Mesenteric fat pad (tissue), 1 donor: ENCODE measurements around the gene RPS6KA2. TPM values are rescaled to one million over a fixed set of nuclear protein-coding genes. Genes with fewer than 3 reads are reported as not detected.

ENCODE experiments used
- DNase-seq: peaks from one replicate; pipeline ENCODE4 v3.0.0-alpha.2; 2020; ENCODE audit warnings: low spot score
- total RNA-seq: library from RNA; stranded (reverse); fragmentation: NEBNext Ultra II Directional; extraction: Animal tissue kit (Norgen Biotek cat#: 25700); gene quantifications from one replicate; pipeline ENCODE4 v1.2.1, GENCODE V29; 2021
- donor health status: DM: yes; HTN: yes; CAD: no.

RPS6KA2 gene
- total RNA-seq, 1 donor from 2014 or later = 45.2 TPM

DNA sequence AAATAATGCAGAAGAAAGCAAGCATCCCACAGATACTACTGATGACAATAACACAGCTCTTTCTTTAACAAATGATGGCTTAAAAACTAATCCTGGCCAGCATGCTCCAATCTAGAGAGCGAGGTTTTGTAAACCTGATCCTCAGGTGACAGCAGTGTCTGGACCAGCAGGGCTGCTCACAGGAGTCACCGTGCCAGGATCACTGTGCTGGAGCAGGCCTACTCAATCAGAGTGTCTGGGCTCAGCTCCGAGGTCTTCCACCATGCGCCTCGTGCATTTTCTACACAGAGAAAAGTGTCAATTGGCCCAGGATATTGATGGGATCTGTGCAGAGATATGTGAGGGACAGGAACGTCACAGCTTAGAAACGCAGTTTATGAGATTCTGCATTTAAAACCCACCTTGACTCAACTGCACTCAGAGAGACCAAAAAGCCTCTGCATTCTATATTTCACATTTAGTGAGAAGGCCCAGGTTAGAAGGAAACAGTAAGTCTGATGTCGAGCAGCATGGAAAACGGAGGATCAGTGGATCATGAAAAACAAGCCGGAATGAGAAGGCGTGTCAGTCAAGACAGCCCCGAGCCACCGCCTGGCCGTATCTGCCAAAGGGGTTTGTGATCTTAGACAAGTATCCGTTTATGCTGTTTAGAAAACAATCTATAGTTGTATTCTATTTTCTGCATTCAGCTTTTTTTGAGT is 48.4 kb downstream of the RPS6KA2 start:
- no peak for DNase-seq

GRCh38 chr6:166575205-166575604 is 51.8 kb downstream of the RPS6KA2 start:
- no peak for DNase-seq

DNA sequence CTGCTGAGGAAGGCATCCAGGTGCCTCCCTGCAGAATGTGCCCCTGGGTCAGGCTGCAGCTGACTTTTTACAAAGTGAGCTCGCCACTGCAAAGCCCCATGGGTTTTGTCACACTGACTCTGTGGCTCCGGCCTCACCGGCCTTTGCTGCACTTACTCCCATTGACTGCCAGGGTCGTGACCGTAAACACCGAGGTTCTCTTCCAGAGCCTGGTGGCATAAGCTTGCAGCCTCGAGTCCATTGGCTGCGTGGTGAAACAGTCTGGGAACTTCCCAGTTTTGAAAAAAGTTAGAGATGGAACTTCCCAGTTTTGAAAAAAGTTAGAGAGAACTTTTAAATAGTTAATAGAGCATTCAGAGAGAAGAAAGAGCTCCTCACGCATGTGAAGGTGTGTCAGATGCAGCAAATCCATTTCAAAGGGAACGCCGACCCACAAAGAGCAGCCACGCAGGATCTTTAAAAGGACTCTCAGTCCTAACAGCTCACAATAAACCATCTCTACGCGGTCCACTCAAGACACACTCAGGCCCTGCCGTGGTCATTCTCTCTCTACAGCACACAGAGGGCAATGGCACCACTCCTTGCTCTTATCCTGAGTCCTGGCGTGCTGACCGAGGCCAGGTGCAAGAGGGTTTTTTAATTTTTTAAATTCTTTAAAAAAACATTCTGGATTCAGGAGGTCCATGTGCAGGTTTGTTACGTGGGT is 53.4 kb downstream of the RPS6KA2 start:
- DNase-seq = no peak

GRCh38 chr6:166572370-166573261 is 54.4 kb downstream of the RPS6KA2 start:
- no peak for DNase-seq

GRCh38 chr6:166570929-166571713 is 55.9 kb downstream of the RPS6KA2 start:
- DNase-seq = no peak

GRCh38 chr6:166569206-166569605 is 57.8 kb downstream of the RPS6KA2 start:
- DNase-seq = peak; percentile 79

GRCh38 chr6:166567813-166568212 is 59.2 kb downstream of the RPS6KA2 start:
- DNase-seq = peak; percentile 41

GRCh38 chr6:166567107-166567506 is 59.9 kb downstream of the RPS6KA2 start:
- DNase-seq = peak; percentile 74

DNA sequence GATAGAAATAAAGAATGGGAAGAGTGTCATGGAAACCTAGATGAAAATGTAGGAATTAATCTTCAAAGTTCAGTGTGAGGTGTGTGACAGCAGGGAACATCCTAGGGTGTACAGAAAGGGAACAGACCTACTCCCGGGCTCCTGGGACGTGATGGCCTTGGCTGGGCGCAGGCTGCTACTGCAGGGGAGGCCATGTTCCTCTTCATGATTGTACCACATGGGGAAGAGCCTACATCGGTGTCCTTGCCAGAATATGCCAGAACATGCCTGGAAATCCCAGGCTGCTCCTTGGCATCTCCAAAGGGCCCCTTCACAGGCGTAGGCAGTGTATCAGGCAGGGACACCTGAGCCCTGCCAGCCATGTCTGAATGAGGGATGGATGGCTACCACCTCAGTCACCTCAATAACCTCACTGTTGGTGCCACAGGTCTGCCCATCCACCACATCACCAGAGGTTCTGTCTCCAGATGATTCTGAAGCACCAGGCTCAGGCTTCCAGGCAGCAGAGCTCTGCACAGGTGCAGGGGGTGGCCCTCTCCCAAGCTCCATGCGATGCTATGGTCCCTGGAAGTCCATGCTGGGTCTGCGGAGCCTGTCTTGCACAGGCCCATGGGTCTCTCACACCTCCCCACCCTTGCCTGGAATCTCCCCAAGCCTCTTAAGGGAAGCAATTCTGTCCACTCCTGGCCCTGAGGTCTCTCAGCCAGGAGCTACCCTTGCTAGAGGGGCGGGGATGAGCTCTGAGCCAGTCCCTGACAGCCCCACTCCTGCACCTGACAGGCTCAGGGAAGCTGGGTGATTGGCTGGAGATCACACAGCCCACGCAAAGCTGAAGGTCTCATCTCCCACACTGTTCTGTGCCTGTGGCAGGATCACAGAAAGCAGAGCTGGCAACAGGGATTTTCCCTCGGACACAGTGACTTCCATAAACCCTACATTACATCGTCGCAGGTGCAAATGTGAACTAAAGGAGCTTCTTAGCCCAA is 60.7 kb downstream of the RPS6KA2 start:
- DNase-seq = peak; percentile 72

DNA sequence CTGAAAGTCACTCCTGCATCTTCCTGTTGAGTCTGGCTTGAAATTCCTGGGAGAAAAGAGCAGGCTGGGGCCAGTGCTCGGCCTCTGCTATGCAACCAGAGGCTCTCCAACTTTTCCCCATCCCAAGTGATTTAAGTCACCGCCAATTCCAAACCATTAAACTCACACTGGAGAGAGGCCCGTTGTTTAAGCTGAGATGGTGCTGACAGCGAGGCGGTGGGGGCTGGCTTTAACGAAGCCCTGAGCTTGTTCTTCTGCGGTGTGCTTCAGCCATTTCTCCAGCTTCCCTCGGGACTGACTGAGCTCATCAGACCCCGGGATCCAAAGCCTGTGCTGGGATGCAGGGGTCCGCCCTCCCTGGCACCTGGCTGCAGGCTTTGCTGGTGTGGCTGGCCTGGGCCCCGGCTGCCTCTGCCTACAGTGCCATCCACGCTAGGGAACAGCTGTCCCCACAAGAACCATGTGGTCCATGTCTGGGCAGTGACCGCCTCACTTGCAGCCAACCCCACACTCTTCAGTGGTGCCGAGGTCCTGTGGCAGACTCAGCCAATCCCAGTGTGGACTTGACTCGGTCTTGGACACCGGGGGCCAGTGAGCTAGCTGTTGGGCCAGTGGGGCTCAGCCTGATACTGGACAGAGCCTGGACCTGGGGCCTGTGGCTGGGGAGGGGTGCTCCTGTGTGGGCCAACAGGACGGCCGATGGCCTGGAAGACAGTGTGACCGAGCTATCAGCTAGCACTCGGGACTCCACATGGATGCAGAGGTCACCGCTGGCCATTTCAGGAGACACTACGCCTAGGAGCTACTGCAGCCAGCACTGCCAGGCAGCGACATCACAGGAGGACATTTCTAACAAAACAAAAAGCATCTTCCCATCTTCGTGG is 61.7 kb downstream of the RPS6KA2 start:
- DNase-seq = peak; percentile 87

DNA sequence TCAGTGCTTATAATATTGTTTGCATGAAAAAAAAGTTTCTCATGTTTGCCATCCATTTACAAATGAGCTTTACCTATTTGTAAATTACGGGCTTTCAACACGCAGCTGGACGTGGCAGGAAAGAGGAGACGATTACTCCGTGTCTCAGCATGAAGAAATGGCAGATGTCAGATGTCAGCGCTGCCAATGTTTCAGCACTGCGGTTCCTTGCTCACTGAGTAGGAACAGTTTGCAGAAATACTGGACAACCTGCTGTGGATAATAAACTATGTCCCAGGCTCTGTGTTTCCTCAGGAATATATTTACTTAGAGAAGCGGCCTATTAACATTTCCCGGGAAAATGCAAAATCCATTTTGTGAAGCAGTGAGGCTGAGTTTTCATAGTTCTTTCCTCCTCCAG is 63.2 kb downstream of the RPS6KA2 start:
- no peak for DNase-seq

GRCh38 chr6:166563200-166563599 is 63.9 kb downstream of the RPS6KA2 start:
- peak; percentile 79 for DNase-seq

DNA sequence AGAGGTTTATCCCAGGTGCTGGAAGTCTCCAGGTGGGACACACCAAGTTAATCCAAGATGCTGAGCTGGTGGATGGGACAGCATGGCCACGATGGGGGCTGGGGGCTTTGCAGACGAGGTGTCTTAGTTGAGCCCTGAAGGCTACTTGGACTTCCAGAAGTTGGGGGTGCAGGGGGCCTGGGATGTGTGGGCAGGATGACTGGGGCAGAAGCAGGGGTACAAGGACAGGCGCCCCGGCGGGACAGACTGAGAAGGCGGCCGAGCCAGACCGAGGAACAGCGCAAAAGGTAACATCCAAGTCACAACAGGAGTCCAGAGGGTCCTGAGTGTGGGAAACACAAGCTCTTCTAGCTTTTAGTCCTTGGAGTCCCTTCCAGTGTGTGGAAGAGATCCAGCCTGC is 64.3 kb downstream of the RPS6KA2 start:
- DNase-seq = peak; percentile 81

- peak; percentile 35 for DNase-seq
Measured at GRCh38 chr6:166561771-166562359, 65.2 kb downstream of the RPS6KA2 start.

DNA sequence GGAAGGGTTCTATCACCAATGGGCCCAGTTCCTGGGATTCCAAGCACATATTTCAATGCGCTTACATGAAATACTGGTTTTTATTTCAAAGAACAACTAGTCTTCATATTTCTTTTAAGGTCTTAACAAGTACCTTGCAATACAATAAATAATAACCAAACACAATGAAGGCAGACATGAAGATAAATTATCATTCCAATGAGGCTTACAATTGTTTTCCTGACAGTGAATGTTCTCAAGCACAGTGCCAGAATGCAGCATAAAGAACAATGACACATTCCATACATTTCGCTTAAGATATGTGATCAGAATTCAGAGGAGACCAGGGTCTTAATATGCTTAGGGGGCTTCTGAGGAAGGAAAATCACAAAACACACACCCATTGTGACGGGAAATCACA is 66.8 kb downstream of the RPS6KA2 start:
- no peak for DNase-seq

DNA sequence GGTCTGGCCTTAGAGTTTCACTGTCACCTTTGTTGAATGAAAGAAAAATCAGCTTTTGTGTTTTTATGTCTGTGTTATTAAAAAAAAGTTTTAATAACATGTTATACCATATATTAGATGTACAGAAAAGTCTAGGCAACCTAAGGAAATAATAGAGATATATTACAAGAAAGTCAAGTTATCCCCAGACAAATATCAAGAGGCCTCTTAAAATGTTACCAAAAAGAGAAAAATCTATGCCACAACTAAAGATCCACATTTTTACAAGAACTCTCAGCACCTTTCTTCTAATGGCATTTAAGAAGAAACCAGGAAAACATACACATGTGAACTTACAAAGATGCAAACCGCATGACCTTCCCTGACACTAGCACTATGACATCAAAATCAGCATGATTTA is 67.4 kb downstream of the RPS6KA2 start:
- DNase-seq = no peak

DNA sequence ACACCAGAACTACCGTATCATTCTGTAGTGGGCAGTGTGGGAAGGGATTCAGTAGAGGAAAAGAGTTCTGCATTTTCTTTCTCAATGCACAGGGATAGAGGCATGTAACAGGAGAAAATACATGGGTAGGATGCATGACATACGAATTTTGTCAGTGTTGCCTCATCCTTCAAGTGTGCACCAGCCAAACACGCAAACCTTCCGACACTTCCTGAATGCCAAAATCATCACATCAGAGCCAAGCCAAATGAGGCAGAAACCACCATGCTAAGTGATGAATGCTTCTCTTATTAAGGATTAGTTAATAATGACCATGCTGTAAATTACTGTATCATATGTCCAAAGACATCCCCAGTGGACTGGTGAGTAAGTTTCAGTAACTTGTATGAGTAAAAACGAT is 67.8 kb downstream of the RPS6KA2 start:
- DNase-seq = no peak
